ENCODE data around the gene AASDHPPT.

- no peak for TF ChIP-seq USF2 (IDR thresholded peaks at IDR 0.05; ENCODE audit: low read depth, low read length)
- TF ChIP-seq CTCF (conservative IDR thresholded peaks at IDR 0.05; ENCODE audit: low read depth, low read length): no peak
- no peak for TF ChIP-seq POLR2A (IDR thresholded peaks at IDR 0.05; ENCODE audit: low read depth, low read length)
- no peak for TF ChIP-seq FOS (IDR thresholded peaks at IDR 0.05; ENCODE audit: low read depth, low read length)
- TF ChIP-seq RFX5 (IDR thresholded peaks at IDR 0.05; ENCODE audit: low read depth, low read length): no peak
- no peak for TF ChIP-seq NFE2L2 (IDR thresholded peaks at IDR 0.05; ENCODE audit: low read depth, low read length)
- TF ChIP-seq CHD1 (IDR thresholded peaks at IDR 0.05; ENCODE audit: low read depth, low read length): no peak
- TF ChIP-seq RAD21 (IDR thresholded peaks at IDR 0.05; ENCODE audit: low read length): no peak
- no peak for TF ChIP-seq ELK1 (IDR thresholded peaks at IDR 0.05; ENCODE audit: borderline replicate concordance, low read depth, low read length)
- no peak for TF ChIP-seq BHLHE40 (IDR thresholded peaks at IDR 0.05; ENCODE audit: low read depth, low read length)
- TF ChIP-seq SMC3 (IDR thresholded peaks at IDR 0.05; ENCODE audit: low read depth, low read length): no peak
- no peak for TF ChIP-seq RCOR1 (IDR thresholded peaks at IDR 0.05; ENCODE audit: insufficient replicate concordance, low read length)
These were observed 46.9 kb upstream of the AASDHPPT start for GRCh38 chr11:106030609-106031008.
